GM21528 (cell line): ENCODE results near the gene DEGS1.

Experiments used
- ATAC-seq: cut with Tn5 transposase; IDR thresholded peaks from one replicate; pipeline ENCODE4 v1.9.1; 2021; ENCODE audit warnings: mild to moderate bottlenecking, moderate library complexity; ENCODE audit not compliant: unreplicated experiment, low FRiP score

DEGS1 gene

DNA sequence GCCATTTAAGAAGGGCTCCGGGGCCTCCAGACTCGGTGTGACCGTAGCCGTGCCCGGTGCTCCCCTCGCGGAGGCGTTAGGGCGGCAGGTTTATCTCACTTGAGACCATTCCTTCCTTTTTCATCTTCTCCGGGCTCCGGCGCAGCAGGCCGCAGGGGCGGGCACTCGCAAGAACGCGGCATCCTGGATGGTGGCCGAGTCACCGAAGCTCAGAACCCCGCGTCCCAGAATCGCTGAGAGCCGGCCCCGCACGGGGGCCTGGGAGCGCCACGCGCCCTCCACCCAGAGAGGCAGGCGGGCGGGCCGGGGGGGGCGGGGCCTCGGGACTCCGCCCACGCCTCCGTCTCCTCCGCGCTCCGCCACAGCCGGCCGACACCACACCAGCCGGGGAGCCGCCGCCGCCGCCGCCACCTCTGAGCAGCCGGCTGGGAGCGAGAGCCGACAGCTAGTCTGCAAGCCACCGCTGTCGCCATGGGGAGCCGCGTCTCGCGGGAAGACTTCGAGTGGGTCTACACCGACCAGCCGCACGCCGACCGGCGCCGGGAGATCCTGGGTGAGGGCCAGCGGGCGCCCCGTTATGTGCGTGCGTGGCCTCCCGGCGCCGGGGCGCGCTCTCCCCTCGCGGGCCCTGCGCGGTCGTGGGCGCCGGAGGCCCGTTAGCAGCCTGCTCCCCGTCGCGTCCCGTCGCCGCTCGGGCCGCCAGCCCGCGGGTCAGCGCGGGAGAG, at the start of gene DEGS1:
Gene DEGS1 (plus strand): TSS at position 375 of the 725 bp plus-strand sequence. CDS start 97 bp downstream, at position 472.
- peak; percentile 76 for ATAC-seq

DNA sequence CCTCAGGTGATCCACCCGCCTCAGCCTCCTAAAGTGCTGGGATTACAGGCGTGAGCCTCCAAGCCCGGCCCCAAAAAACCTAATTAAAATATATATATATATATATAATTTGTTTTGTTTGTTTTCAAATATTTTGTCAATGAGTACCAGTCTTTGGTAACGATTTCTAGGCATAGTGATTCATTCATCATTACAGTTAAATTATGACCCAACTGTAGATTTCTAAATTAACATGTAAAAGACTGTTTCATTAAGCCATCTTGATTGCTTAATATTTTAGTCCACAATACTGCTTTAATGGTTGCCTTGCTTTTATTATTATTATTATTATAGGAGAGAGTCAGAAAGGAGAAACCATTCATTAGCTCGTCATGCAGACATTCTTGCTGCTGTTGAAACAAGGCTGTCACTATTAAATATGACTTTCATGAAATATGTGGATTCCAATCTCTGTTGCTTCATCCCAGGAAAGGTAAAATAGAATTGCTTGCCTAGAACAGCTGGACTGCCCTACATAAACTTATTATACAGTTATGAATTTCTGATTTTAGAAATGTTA, 49.2 kb upstream of the DEGS1 start:
- no peak for ATAC-seq

DNA sequence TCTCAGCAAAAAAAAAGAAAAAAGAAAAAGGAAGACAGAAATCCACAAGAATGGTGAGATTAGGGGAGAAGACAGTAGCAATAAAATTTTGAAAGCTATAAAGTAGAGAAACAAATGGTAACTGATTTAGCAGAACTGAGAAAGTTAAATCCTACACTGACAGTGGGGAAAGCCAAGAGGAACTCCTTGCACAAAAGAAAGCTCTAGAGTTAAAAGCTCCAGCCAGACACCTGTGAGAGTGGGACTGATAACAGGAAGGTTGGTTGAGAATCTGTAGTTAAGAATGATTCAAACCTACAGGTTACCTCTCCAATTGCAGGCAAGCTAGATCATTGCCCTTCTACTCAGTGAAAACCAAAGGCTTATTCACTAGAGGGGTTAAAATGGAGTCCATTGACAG, 45.5 kb upstream of the DEGS1 start:
- ATAC-seq: no peak

DNA sequence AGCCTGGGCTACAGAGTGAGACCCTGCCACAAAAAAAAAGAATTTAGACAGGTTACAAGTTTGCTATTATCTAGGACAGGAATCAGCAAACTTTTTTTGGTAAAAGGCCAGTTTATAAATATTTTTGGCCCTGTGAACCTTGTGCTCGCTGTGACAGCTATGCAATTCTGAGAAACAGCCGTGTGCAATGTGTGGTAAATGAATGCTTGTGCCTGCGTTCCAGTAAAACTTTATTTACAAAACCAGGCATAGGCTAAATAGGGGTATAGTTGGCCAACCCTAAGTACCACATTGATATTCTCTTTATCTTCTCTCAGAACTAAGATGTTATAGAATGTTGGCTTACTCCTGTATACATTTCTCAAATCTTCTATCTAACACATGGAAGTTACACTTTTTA, 44.8 kb upstream of the DEGS1 start:
- ATAC-seq: no peak

DNA sequence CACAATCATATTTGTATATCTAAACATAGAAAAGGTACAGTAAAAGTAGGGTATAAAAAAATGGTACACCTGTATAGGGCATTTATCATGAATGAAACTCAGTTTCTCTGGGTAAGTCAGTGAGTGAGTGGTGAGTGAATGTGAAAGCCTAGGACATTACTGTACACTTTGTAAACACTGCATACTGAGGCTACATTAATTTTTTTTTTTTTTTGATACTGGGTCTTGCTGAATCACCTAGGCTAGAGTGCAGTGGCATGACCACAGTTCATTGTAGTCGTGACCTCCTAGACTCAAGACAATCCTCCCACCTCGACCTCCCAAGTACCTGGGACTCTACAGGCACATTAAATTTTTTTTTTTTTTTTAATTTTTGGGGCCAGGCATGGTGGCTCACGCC, 41.3 kb upstream of the DEGS1 start:
- ATAC-seq: no peak

DNA sequence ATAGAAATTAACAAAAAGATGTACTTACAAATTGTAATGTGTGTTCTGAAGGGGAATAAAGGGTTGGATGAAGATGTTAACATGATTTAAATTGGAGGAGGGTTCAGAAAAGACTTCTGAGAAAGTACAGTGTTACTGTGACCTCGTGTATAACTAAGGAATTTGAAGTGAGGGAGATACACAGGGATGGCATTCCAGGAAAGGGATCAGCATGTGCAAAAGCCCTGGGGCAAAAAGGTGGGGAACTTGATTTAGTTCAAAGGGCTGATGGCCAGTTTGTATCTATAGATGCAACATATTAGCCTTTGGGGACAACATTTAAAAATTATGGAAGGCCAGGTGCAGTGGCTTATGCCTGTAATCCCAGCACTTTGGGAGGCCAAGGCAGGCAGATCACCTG, 33.3 kb upstream of the DEGS1 start:
- no peak for ATAC-seq

DNA sequence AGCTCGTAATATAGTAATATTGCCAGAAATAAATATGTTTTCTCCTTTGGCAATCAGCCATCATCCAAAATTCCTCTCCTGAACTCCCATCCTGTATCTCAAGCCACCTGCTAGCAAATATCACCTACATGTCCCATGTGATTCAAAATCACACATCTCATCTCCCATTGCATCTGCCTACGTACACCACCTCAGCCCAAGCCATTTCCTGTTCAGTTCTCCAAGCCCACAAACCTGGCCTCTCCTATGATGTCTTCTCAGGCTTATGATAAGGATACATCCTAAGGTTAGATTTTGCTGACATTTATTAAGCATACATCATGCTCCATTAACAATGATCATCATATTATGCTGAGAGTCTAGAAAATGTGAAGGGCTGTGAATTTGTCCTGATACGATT, 31.9 kb upstream of the DEGS1 start:
- no peak for ATAC-seq

DNA sequence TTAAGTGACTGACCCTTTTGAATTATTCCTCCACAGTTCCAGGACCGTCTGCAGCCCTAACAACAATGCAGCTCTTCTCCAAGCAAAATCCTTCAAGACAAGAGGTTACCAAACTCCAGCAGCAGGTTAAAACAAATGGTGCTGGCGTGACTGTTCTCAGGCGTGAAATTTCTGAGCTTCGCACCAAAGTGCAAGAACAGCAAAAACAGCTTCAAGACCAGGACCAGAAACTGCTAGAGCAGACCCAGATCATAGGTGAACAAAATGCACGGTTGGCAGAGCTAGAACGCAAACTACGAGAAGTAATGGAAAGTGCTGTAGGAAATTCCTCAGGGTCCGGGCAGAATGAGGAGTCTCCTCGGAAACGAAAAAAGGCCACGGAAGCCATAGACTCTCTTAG, 25.7 kb upstream of the DEGS1 start:
- no peak for ATAC-seq

DNA sequence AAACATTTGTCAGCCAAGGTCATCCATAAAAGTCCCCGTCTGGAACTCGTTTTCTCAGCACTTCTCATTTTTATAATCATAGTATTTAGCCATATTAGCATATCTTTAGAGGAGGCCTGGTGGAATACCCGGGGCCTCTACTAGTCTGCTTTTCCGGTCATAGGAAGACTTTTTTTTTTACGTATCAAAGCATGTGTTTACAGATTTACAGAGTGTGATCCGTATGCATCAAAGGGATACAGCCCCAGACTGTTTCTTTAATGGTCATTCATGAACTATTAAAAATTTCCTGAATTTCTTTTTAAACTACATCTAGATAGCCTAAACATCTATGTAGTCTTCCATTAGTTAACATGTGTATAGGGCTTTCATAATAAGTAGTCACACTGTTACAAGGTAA, 23.5 kb upstream of the DEGS1 start:
- ATAC-seq: no peak

DNA sequence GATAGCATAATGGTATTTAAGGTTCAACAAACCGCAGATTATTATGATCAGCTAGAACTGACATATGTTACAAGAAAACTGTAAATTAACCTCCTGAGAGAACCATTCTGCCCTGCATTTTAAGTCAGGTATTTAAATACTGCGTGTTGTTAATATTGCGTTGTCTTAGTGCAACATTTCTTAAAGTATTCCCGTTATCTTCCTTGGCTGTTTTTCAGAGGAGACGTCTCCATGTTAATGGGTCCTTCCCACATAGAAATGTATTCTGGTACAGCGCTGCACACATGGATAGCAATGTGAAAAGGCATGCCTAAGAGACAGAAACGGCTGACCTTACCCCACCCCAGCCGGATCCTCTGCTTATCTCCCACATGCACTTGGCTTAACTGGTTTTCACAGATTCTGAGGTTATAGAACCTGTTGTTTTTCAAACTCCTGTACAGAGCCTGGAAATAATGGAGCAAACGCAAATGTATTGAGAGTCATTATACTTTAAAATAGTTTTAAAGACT, 22.8 kb upstream of the DEGS1 start:
- ATAC-seq: no peak

DNA sequence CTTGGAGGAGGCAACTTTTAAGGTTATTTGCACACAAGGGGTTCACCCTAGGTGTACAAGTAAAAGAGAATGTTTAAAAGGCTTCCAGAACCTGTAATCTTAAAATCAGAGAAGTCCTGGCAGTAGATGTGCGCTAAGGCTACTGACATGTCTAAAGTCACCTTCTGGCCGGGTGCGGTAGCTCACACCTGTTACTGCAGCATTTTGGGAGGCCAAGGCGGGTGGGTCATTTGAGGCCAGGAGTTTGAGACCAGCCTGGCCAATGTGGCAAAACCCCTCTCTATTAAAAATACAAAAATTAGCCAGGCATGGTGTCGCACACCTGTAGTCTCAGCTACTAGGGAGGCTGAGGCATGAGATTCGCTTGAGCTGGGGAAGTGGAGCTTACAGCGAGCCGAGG, 20.3 kb upstream of the DEGS1 start:
- no peak for ATAC-seq

DNA sequence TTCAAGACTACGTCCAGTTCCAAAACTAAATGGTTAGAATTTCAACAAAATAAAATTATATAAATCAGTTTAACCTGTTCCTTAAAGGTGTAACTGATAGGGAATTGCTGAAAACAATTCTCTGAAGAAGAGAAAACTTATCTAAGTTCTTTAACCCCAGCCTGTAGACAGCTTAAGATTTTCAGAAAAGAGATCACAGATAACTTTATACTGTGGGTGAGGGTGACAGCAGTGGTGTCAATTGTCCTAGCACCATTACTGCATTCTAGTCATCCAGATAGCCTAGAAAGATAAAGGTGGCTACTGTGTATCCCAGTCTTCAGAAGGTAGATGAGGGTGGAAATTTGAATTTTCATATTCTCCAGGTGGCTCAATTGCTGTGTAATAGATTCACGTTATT, 19.7 kb upstream of the DEGS1 start:
- no peak for ATAC-seq

DNA sequence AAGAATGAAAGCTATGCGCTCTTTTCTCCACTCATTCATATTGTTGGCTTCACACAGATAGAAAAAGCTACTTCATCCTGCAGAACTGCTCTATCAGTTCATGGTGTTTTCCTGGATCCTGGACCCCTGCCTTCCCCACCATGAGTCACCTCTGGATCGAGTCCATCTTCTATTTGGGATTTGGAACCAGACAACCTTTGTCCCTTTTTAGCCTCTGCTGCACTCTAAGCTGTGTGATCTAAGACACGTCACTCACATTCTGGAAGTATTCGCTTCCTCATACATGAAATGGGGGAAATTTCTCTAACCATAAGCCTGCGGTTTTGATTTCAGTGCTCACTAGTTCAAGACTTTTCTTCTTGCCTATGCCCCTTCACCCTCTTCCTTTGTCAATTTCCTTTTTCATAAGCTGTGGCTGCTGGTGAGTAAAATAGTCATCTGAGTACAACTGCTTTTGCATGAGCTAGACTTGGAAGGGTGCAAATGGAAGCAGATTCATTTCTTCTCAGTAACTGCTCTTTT, 14.1 kb upstream of the DEGS1 start:
- peak; percentile 94 for ATAC-seq

DNA sequence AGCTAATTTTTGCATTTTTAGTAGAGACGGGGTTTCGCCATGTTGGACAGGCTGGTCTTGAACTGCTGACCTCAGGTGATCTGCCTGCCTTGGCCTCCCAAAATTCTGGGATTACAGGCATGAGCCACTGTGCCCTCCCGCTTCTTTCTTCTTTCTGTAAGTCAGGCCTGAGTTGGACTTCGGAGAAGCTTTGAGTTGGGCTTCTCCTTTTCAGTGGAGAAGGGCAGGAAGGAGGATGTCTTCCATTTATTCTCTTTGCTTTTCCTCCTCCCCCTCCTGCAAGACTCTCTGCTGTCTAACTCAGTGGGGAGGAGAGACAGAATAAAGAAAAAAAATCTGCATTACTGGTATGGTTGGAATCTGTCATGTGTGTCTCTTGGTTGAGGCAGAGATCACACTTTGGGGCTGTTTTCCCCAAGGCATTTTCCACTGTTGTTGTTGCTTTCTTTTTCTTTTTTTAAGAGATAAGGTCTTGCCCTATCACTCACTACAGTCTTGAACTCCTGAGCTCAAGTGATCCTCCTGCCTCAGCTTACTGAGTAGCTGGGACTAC, 13.2 kb upstream of the DEGS1 start:
- ATAC-seq: no peak

DNA sequence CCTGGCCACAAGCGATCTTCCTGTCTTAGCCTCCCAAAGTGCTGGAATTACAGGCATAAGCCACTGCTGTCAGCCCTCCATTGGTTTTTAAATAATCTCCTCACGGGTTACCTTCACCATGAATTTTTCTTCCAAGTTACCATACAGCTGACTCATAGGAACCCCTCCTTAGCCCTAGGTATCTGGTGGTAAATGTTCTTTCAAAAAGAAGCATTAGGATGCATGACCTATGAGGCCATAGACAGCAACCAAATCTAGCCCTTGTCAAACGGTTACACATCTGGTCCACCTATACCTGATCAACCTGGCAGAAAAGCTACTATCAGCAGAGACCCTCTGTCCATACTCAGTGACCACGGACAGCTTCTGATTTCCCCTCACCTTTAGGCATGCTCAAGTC, 12.7 kb upstream of the DEGS1 start:
- ATAC-seq: no peak

DNA sequence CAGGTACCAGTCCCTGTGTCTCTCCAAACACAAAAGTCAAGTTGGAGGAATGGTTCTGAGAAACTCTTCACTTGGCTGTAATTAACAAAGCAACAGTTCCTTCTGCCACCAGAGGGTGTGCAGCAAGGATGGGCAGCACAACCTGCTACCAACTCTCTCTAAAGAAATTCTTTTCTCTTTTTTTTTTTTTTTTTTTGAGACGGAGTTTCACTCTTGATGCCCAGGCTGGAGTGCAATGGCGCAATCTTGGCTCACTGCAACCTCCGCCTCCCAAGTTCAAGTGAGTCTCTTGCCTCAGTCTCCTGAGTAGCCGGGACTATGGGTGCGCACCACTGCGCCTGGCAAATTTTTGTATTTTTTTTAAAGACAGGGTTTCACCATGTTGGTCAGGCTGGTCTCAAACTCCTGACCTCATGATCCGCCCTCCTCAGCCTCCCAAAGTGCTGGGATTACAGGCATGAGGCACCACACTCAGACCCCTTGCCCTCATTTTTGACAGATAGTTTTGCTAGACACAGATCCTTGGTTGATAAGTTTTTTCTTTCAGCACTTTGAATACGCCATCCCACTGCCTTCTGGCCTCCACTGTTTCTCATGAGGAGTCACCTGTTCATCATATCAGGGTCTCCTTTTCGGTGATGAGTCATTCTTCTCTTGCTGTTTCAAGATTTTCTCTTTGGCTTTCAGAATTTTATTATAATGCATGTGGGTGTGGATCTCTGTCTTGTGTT, 12.1 kb upstream of the DEGS1 start:
- ATAC-seq: no peak

DNA sequence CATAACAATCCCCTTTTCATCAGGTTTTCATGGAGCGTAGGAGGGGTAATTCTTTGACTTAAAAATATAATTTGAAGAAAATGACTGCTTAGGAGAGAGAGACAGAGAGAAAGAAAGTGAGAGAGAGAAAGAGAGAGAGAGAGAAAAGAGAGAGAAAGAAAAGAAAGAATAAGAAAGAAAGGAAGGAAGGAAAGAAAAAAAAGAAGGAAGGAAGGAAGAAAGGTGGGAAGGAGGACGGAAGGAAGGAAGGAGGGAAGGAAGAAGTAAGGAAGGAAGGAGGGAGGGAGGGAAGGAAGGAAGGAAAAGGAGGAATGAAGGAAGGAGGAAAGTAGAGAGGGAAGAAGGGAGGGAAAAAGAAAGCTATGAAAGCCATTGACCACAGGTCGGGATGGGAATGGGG, 10.8 kb upstream of the DEGS1 start:
- ATAC-seq: no peak

DNA sequence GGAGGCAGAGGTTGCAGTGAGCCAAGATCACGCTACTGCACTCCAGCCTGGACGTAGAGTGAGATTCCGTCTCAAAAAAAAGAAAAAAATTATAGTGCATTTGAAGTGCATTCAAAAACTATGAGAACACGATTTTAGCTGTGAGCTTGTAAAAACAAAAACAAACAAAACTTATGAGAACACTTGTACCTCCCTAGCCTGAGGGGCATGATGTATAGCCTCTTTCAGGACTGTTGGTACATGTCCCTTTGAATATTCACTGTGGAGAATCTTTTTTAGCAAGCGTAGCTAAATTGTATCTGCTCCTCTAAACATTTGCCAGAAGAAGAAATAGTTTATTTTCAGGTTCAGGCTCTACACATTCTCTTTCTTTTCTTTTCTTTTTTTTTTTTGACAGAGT, 9.5 kb upstream of the DEGS1 start:
- ATAC-seq: no peak

DNA sequence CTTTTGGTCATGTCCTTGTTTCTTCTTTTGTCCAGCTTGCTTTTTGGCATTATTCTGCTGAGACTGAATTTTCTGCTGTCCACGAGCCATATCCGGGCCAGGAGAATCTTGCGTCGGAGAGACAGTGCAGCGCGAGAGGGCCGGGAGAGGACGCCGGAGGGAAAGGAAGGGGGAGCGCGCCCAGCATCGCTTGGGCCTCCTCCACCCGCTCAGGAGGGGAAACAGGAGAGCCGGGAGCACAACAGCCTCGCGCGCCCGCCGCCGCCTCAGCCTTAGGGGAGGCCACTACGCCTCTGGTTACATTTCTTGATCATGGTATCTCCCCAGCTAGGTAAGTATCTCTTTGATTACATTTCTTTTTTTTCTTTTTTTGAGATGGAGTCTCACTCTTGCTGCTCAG, 7.4 kb upstream of the DEGS1 start:
- ATAC-seq: no peak

DNA sequence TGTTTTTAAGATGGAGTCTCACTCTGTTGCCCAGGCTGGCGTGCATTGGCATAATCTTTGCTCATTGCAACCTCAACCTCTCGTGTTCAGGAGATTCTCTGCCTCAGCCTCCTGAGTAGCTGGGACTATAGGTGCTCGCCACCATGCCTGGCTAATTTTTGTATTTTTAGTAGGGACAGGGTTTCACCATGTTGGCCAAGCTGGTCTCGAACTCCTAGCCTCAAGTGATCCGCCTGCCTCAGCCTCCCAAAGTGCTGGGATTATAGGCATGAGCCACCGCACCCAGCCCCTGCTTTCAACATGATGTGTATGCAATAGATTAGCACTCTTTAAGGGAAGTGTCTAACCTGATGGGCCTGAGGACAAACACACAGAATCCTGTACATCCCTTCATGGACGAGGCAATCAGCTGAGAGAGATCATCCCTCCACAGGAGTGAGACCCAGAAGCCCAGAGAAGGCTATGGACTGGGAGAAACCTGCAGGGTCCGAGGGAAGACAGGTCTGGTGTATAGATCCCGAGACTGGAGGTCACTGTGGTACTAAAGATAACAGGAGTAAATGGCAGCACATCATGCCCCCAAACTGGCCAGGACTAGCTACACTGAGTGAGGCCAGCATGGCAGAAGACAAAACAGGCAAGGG, 5.6 kb upstream of the DEGS1 start:
- no peak for ATAC-seq

DNA sequence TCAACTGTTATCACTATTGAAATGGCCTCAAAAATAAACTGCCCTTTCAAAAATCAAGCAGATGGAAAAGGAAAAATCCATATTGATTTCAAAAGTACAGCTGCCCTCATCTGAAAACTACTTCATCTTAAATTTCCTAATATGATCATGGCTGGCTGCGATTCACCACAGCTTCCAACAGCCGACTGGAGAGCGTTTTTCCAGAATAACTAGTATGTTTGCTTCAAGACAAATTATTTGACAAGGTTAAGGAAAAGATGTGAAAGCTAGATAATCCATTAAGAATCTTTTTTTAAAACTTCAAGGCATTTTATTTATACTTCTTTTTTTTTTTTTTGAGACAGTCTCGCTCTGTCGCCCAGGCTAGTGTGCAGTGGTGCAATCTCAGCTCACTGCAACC, 4.1 kb upstream of the DEGS1 start:
- no peak for ATAC-seq
